ENCODE data around the gene UHMK1. TPM values are rescaled to one million over a fixed set of nuclear protein-coding genes. Genes with fewer than 3 reads are reported as not detected.

Gene UHMK1
- total RNA-seq, 1 donor from 2014 or later, result 21.7 TPM

- Mint-ChIP-seq H3K4me3 (no peak overlapping the region), H3K27ac (ENCODE audit: unreplicated experiment) (no peak overlapping the region), H3K27me3 (ENCODE audit: low read depth) (no peaks in the 10 kb centered on the region), H3K36me3 (ENCODE audit: low read depth) (no peaks in the 10 kb centered on the region), H3K9me3 (no peaks in the 10 kb centered on the region), H3K4me1 (no peaks in the 10 kb centered on the region)
- no peak for TF ChIP-seq CTCF (conservative IDR thresholded peaks at IDR 0.05)
- no peak for DNase-seq (ENCODE audit: low read depth, low spot score)
Measured at GRCh38 chr1:162550925-162551324, 53.3 kb downstream of the UHMK1 start.

- H3K4me3 Mint-ChIP-seq, result no peak overlapping the region
- H3K27me3 Mint-ChIP-seq (ENCODE audit: low read depth), result no peaks in the 10 kb centered on the region
- DNase-seq (ENCODE audit: low read depth, low spot score), result no peak
- no peaks in the 10 kb centered on the region for H3K9me3 Mint-ChIP-seq
- H3K27ac Mint-ChIP-seq (ENCODE audit: unreplicated experiment), result no peak overlapping the region
- H3K36me3 Mint-ChIP-seq (ENCODE audit: low read depth), result no peaks in the 10 kb centered on the region
- H3K4me1 Mint-ChIP-seq, result no peaks in the 10 kb centered on the region
- TF ChIP-seq CTCF (conservative IDR thresholded peaks at IDR 0.05), result no peak
Measured at GRCh38 chr1:162551969-162552683, 54.5 kb downstream of the UHMK1 start.

GRCh38 chr1:162552684-162553252 lies 55.1 kb downstream of the UHMK1 start:
- no peak for TF ChIP-seq CTCF (conservative IDR thresholded peaks at IDR 0.05)
- H3K9me3 Mint-ChIP-seq, result no peaks in the 10 kb centered on the region
- H3K4me3 Mint-ChIP-seq, result no peak overlapping the region
- no peak overlapping the region for H3K27ac Mint-ChIP-seq (ENCODE audit: unreplicated experiment)
- no peaks in the 10 kb centered on the region for H3K36me3 Mint-ChIP-seq (ENCODE audit: low read depth)
- H3K4me1 Mint-ChIP-seq, result no peaks in the 10 kb centered on the region
- H3K27me3 Mint-ChIP-seq (ENCODE audit: low read depth), result no peaks in the 10 kb centered on the region
- no peak for DNase-seq (ENCODE audit: low read depth, low spot score)

GRCh38 chr1:162554258-162554657 lies 56.6 kb downstream of the UHMK1 start:
- Mint-ChIP-seq H3K4me1 (no peaks in the 10 kb centered on the region), H3K9me3 (no peaks in the 10 kb centered on the region), H3K4me3 (no peak overlapping the region), H3K27ac (ENCODE audit: unreplicated experiment) (no peak overlapping the region), H3K27me3 (ENCODE audit: low read depth) (no peaks in the 10 kb centered on the region), H3K36me3 (ENCODE audit: low read depth) (no peaks in the 10 kb centered on the region)
- TF ChIP-seq CTCF (conservative IDR thresholded peaks at IDR 0.05), result no peak
- no peak for DNase-seq (ENCODE audit: low read depth, low spot score)

GRCh38 chr1:162557536-162557935 lies 59.9 kb downstream of the UHMK1 start:
- Mint-ChIP-seq H3K9me3 (no peaks in the 10 kb centered on the region), H3K36me3 (ENCODE audit: low read depth) (no peaks in the 10 kb centered on the region), H3K4me3 (peak overlapping the region; percentile 12), H3K27me3 (ENCODE audit: low read depth) (no peaks in the 10 kb centered on the region), H3K4me1 (peaks cover 19% of the 10 kb centered on the region), H3K27ac (ENCODE audit: unreplicated experiment) (no peak overlapping the region)
- no peak for DNase-seq (ENCODE audit: low read depth, low spot score)
- TF ChIP-seq CTCF (conservative IDR thresholded peaks at IDR 0.05), result no peak
